Heart right ventricle (tissue), 16 donors: ENCODE data around the gene BTBD1. TPM values are rescaled to one million over a fixed set of nuclear protein-coding genes. Genes with fewer than 3 reads are reported as not detected.
A peak's percentile ranks its signal among the peaks of the same experiment; 100 is the strongest.

Experiments used
- ATAC-seq, 8 donors: fragments of 200-7000 bp; cut with Tn5 transposase; one replicate each; pipeline ENCODE4 v1.9.1; 2020; ENCODE audit warnings: mild to moderate bottlenecking in 8 of 8, moderate library complexity in 8 of 8, moderate number of reproducible peaks in 1 of 8
- DNase-seq, 2 donors: peaks; one replicate each; pipeline ENCODE4 v3.0.0-alpha.2; 2020
- H3K27ac ChIP-seq, 10 donors: fragments of 200-600 bp; sonication (generic) in 2 of 10; one replicate each; pipeline versions ENCODE4 v1.5.0 to v1.8.0; 2020 to 2022; ENCODE audit warnings: mild to moderate bottlenecking in 3 of 10
- H3K27me3 ChIP-seq, 7 donors: fragments of 200-600 bp; one replicate each; pipeline ENCODE4 v1.8.0; 2021 to 2022; ENCODE audit warnings: mild to moderate bottlenecking in 2 of 7
- H3K36me3 ChIP-seq, 9 donors: fragments of 200-600 bp; sonication (generic) in 1 of 9; one replicate each; pipeline versions ENCODE4 v1.5.0 to v1.8.0; 2020 to 2022; ENCODE audit warnings: mild to moderate bottlenecking in 2 of 9
- H3K4me1 ChIP-seq, 9 donors: fragments of 200-600 bp; sonication (generic) in 1 of 9; one replicate each; pipeline versions ENCODE4 v1.5.0 to v1.8.0; 2020 to 2022; ENCODE audit warnings: mild to moderate bottlenecking in 4 of 9
- H3K4me3 ChIP-seq, 10 donors: fragments of 200-600 bp; sonication (generic) in 2 of 10; one replicate each; pipeline versions ENCODE4 v1.5.0 to v1.8.0; 2020 to 2022; ENCODE audit warnings: mild to moderate bottlenecking in 7 of 10, moderate library complexity in 2 of 10
- H3K9me3 ChIP-seq, 11 donors: fragments of 200-600 bp in 10 of 11; sonication (generic) in 2 of 11; one replicate each; pipeline versions ENCODE4 v1.5.0 to v1.8.0; 2013 to 2022; ENCODE audit warnings: mild to moderate bottlenecking in 2 of 11, control low read depth in 1 of 11, moderate library complexity in 1 of 11
- CTCF ChIP-seq, 9 donors: fragments of 200-600 bp; sonication (generic) in 2 of 9; IDR thresholded peaks; one replicate each; pipeline versions ENCODE4 v1.5.0 to v1.8.0; 2021 to 2022; ENCODE audit warnings: antibody characterized with exemption in 9 of 9, mild to moderate bottlenecking in 5 of 9, moderate library complexity in 1 of 9
- WGBS, 2 donors: extraction: QIAGEN DNeasy Blood & Tissue Kit; methylation state at CpG; one replicate each; pipeline ENCODE4 v1.1.7; 2013; ENCODE audit warnings: inconsistent platforms in 1 of 2; 5-methylcytosine and 5-hydroxymethylcytosine counted together
- intact Hi-C, 10 donors: fragments of 100-400 bp; cut with DNase I; formaldehyde crosslinking; loops; one replicate each; pipeline versions ENCODE4 v1.11.1 to v1.14.2; 2022
- polyA plus RNA-seq, 2 donors: library from polyadenylated mRNA; stranded (reverse); fragments of 200-250 nt; gene quantifications; one replicate each; pipeline ENCODE4 v1.2.3, GENCODE V29; 2013
- total RNA-seq, 10 donors: library from RNA; stranded (reverse); fragmentation: NEBNext Ultra II Directional in 3 of 10; extraction: Animal tissue kit (Norgen Biotek cat#: 25700) in 3 of 10; gene quantifications; one replicate each; pipeline versions ENCODE4 v1.2.1 to v1.2.4, GENCODE V29; 2021 to 2023
- donor health status: Arrhythmogenic right ventricular cardiomyopathy.
- donor health status: ischemic (EF 13 %, LVEDD 7.1; RV severe dilation, severe dysfunction).
- donor health status: healthy with polysubstance abuse.
- donor health status: DM: no; HTN: yes; CAD: no.
- donor health status: DM: no; HTN: no; CAD: no.
- donor health status: ischemic (EF 25% LVEDD 6.9; RV normal size, moderate dysfunction).
- donor health status: ischemic (EF 25% LVEDD 5.7; RV mildly dilated, moderate dysfunction).
- donor health status: healthy.
- donor health status: DM: yes; HTN: yes; CAD: no.
- donor health status: Ischemic cardiomyopathy.
- donor health status: ischemic (EF 35%, LVEDD 5.7; RV mildly dilated, moderate dysfunction).
- donor health status: nonischemic (EF 11% LVEDD 7.7; RV severe dilation, severe dysfunction).
- donor health status: DM: yes; HTN: yes; CAD: no.
- donor health status: PGD.
- donor health status: ischemic (EF 29% LVEDD 5.4; RV normal size, mild dysfunction).
- donor health status: nonischemic (EF 23%, LVEDD 6.1; RV moderate dilation, normal function).

BTBD1 gene
- total and polyA plus RNA-seq, 12 donors: 14.1 to 185 (median 149) TPM

GRCh38 chr15:83068054-83068453, 1.0 kb upstream of the BTBD1 start:
- H3K4me3 ChIP-seq: peak overlapping the region in 1 of 10 donors; percentile 99
- ATAC-seq: no peak
- H3K36me3 ChIP-seq: no peaks in the 10 kb centered on the region
- intact Hi-C loops: loop anchor here in 6 of 10 donors (5.0 to 10.0 kb wide), 6 partner anchors 39 to 139 kb away; partner anchors contain the start of genes HDGFL3 (in 4 of the 6), C15orf40 (in 3 of the 6) and TM6SF1 (in 3 of the 6)
- no peaks in the 10 kb centered on the region for H3K27me3 ChIP-seq
- H3K9me3 ChIP-seq: peaks cover 0 to 15% (median 2%) of the 10 kb centered on the region in 11 donors
- 88 to 89% methylated on average over 6 of the region's 6 CpGs for WGBS, 2 donors
- H3K27ac ChIP-seq: peak overlapping the region; percentile 94 to 100 (median 96)
- TF ChIP-seq CTCF (IDR thresholded peaks at IDR 0.05): no peak
- no peak for DNase-seq
- peaks cover 5 to 39% (median 32%) of the 10 kb centered on the region in 9 donors for H3K4me1 ChIP-seq

- TF ChIP-seq CTCF (IDR thresholded peaks at IDR 0.05): peak in 1 of 9 donors; percentile 1
- Histone ChIP-seq H3K4me3 (peak overlapping the region in 9 of 10 donors; percentile 72 to 99 (median 87)), H3K4me1 (peaks cover 5 to 44% (median 36%) of the 10 kb centered on the region in 9 donors), H3K36me3 (peaks cover 0 to 3% (median 0%) of the 10 kb centered on the region in 9 donors), H3K9me3 (peaks cover 0 to 11% (median 0%) of the 10 kb centered on the region in 11 donors), H3K27me3 (no peaks in the 10 kb centered on the region), H3K27ac (peak overlapping the region; percentile 94 to 100 (median 96))
- intact Hi-C loops: loop anchor here in 6 of 10 donors (1.0 to 10.0 kb wide), 8 partner anchors 38 to 140 kb away; partner anchors contain the start of genes C15orf40 (in 4 of the 6), HDGFL3 (in 4 of the 6) and TM6SF1 (in 3 of the 6)
- 29 to 37% methylated on average over 12 of the region's 12 CpGs for WGBS, 2 donors
- ATAC-seq: peak in 1 of 8 donors; percentile 66
- no peak for DNase-seq
Observed at GRCh38 chr15:83067638-83067962, 548 bp upstream of the BTBD1 start.

- Histone ChIP-seq H3K36me3 (peaks cover 0 to 8% (median 0%) of the 10 kb centered on the region in 9 donors), H3K9me3 (peaks cover 0 to 9% (median 0%) of the 10 kb centered on the region in 11 donors), H3K27me3 (no peaks in the 10 kb centered on the region), H3K27ac (peak overlapping the region; percentile 94 to 100 (median 96)), H3K4me1 (peaks cover 5 to 58% (median 50%) of the 10 kb centered on the region in 9 donors), H3K4me3 (peak overlapping the region; percentile 72 to 99 (median 90))
- DNase-seq: peak in 1 of 2 donors; percentile 11
- ATAC-seq: peak in 2 of 8 donors; percentile 2 to 4
- WGBS, 2 donors: 4 to 5% methylated on average over 42 of the region's 42 CpGs
- TF ChIP-seq CTCF (IDR thresholded peaks at IDR 0.05): no peak
- intact Hi-C loops: loop anchor here in 6 of 10 donors (2.0 to 10.0 kb wide), 7 partner anchors 41 to 141 kb away; partner anchors contain the start of genes C15orf40 (in 4 of the 6), HDGFL3 (in 4 of the 6) and TM6SF1 (in 3 of the 6)
Observed at GRCh38 chr15:83066034-83066733, 868 bp downstream of the BTBD1 start.

GRCh38 chr15:83065431-83065830, 1.6 kb downstream of the BTBD1 start:
- Histone ChIP-seq H3K4me3 (peak overlapping the region; percentile 72 to 99 (median 90)), H3K27me3 (no peaks in the 10 kb centered on the region), H3K9me3 (peaks cover 0 to 9% (median 0%) of the 10 kb centered on the region in 11 donors), H3K4me1 (peaks cover 5 to 62% (median 53%) of the 10 kb centered on the region in 9 donors), H3K36me3 (peaks cover 0 to 8% (median 0%) of the 10 kb centered on the region in 9 donors), H3K27ac (peak overlapping the region in 7 of 10 donors; percentile 94 to 100 (median 96))
- 21 to 26% methylated on average over 3 of the region's 3 CpGs for WGBS, 2 donors
- intact Hi-C loops: loop anchor here in 6 of 10 donors (5.0 to 10.0 kb wide), 6 partner anchors 42 to 142 kb away; partner anchors contain the start of genes HDGFL3 (in 4 of the 6), C15orf40 (in 3 of the 6) and TM6SF1 (in 3 of the 6)
- DNase-seq (no peak), ATAC-seq (no peak)
- no peak for TF ChIP-seq CTCF (IDR thresholded peaks at IDR 0.05)
